AG10803 (cell line): ENCODE data around the gene KDM1B.

ENCODE experiments used
- DNase-seq: peaks from one replicate; pipeline ENCODE4 v3.0.0; 2010; ENCODE audit warnings: low read depth
- H3K4me3 ChIP-seq: 2 replicates; pipeline ENCODE4 v1.5.1; 2011; ENCODE audit warnings: mild to moderate bottlenecking, low read length, control low read depth
- TF ChIP-seq, protein P1 (sequence below): conservative IDR thresholded peaks from 2 replicates; pipeline ENCODE4 v1.5.1; 2011; ENCODE audit warnings: mild to moderate bottlenecking, low read length, control low read depth, inconsistent platforms

The KDM1B gene

GRCh38 chr6:18269253-18269652 is 114.0 kb downstream of the KDM1B start:
- H3K4me3 ChIP-seq, result no peak overlapping the region
- peak; percentile 66 for DNase-seq
- TF ChIP-seq, protein P1, sequence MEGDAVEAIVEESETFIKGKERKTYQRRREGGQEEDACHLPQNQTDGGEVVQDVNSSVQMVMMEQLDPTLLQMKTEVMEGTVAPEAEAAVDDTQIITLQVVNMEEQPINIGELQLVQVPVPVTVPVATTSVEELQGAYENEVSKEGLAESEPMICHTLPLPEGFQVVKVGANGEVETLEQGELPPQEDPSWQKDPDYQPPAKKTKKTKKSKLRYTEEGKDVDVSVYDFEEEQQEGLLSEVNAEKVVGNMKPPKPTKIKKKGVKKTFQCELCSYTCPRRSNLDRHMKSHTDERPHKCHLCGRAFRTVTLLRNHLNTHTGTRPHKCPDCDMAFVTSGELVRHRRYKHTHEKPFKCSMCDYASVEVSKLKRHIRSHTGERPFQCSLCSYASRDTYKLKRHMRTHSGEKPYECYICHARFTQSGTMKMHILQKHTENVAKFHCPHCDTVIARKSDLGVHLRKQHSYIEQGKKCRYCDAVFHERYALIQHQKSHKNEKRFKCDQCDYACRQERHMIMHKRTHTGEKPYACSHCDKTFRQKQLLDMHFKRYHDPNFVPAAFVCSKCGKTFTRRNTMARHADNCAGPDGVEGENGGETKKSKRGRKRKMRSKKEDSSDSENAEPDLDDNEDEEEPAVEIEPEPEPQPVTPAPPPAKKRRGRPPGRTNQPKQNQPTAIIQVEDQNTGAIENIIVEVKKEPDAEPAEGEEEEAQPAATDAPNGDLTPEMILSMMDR, result no peak

DNA sequence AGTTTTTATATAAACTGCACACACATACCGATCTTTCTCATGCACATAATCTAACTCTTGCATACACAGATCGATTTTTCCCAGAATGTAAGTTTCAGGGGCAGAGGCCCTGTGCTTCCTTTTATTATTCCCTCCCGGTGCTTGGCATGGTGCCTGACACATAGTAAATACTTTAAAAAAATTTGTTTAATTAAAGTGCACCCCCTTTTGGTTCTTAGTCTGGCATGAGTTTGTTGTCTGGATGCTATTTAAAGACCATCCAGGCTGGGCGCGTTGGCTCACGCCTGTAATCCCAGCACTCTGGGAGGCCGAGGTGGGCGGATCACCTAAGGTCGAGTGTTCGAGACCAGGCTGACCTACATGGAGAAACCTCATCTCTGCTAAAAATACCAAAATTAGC is 114.5 kb downstream of the KDM1B start:
- no peak for DNase-seq
- H3K4me3 ChIP-seq, result no peak overlapping the region
- TF ChIP-seq, protein P1, result no peak

GRCh38 chr6:18270216-18270615 is 115.0 kb downstream of the KDM1B start:
- TF ChIP-seq, protein P1, result no peak
- no peak overlapping the region for H3K4me3 ChIP-seq
- no peak for DNase-seq
